NCI-H1694 (cell line): ENCODE data around the gene CD2AP.

Experiments
- DNase-seq: peaks from one replicate; lab custom pipeline; 2025; lab: John Stamatoyannopoulos, UW

Gene CD2AP

DNA sequence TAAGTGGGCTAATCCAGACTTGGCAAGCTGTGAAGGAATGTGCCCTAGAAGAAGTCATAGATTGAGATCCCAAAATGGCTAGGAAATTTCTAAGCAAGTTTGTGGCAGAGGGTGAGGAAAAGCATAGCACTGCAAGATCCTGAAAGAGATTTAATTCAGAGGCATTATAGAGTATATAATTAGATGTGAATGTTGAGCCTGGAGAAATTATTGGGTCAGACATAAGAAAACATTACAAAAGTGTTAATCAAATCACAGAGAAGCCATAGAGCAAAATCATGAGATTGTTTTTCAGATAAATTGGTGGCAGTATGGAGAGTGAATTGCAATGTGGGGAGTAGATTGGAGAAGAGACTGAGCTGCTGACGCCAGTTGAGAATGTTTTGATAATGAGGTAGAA, 90.0 kb downstream of the CD2AP start:
- DNase-seq = no peak

DNA sequence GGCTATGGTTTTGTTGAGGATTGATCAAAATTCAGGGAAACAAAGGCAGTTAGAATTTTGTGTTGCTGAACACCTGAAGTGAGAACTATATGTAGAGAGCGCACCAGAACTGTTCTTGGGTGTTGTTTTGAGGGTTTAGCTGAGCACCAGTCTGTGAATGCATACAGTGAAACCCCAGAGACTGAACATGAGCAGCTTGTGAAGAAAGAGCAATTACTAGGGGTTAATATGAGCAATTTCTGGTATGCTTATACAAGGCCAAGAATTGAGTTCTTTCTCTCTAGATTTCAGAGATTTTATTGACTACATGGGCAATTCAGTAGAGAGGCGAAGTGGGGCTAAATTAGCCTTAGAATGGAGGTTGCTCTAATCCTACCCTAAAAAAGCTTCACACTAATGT, 93.9 kb downstream of the CD2AP start:
- no peak for DNase-seq

DNA sequence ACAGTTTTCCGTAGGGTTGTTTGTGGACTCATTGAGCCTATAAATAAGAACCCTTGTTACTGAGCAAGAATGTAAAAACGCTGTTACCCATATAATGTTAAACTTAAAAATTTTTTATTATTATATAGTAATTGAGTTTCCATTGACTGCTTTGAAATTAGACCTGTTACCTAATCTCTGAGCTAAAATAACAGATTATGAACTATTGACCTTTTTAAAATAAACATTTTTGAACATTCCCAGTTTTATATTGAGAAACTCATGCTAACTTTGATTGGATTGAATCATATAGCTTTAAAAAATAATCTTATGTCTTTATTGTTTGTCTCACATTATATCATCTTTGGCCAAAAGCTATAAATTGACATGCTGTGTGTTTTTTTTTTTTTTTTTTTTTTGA, 95.5 kb downstream of the CD2AP start:
- no peak for DNase-seq

DNA sequence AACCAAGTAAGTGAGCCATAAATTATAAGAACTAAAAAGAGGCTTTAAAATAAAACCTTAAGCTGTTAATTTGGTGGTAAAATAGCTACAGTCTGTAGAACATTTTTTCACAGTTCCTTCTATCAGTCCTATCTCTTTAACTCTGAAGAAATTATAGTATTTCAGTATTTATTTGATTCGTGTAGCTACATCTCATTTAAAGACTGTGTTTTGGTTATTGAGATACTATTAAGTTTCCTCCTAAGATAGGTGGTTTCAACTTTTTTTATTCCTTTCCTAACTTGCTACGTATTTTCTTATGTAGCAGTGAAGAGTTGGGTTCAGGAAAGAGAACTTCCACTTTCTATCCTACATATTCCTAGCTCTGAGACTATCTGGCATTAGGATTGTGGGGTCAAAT, 97.2 kb downstream of the CD2AP start:
- DNase-seq = no peak

DNA sequence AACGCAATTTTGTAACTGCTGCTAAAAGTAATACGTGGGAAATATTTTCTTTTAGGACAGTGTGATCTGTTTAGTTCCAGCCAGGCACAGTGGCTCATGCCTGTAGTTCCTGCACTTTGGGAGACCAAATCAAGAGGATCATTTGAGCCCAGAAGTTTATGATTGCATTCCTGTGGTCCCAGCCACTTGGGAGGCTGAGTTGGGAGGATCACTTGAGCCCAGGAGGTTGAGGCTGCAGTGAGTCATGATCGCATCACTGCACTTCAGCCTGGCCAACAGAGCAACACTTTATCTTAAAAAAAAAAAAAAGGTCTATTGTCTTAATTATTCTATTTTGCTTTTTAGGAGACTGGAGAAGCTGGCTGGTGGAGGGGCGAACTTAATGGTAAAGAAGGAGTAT, 101.5 kb downstream of the CD2AP start:
- no peak for DNase-seq

DNA sequence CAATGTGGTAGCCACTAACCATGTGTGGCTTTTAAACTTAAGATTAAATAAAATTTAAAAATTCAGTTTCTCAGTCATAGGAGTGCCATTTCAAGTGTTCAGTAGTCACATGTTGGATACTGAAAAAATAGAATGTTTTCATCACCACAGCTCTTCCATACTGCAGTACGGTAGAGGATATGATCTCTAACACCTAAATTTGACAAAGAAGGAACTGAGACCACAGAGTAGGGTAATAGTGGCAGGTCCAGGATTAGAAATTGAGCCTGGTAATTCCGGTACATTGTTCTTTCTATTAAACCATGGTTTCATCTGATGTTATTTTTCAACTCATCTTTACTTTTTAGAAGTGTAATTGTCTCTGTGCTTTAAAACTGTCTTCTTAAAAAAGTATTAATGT, 104.0 kb downstream of the CD2AP start:
- no peak for DNase-seq

DNA sequence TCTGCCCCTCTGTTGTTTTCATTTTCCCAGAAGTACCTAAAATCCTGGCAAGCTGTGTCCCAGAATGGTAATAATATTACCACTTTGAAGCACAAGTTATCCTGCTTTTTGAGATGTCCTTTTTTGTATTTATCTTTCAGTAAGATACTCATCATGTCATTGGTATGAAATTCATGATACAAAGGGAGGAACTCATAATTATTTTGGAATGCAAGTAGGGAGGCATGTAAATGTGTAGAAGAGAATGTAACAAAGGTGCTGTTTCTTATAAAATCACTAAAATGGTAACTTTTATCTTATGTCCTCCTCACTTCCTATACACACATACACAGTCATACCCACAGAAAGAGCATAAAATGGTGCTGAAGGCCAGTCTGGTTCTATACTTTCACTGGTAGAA, 109.9 kb downstream of the CD2AP start:
- DNase-seq = no peak

DNA sequence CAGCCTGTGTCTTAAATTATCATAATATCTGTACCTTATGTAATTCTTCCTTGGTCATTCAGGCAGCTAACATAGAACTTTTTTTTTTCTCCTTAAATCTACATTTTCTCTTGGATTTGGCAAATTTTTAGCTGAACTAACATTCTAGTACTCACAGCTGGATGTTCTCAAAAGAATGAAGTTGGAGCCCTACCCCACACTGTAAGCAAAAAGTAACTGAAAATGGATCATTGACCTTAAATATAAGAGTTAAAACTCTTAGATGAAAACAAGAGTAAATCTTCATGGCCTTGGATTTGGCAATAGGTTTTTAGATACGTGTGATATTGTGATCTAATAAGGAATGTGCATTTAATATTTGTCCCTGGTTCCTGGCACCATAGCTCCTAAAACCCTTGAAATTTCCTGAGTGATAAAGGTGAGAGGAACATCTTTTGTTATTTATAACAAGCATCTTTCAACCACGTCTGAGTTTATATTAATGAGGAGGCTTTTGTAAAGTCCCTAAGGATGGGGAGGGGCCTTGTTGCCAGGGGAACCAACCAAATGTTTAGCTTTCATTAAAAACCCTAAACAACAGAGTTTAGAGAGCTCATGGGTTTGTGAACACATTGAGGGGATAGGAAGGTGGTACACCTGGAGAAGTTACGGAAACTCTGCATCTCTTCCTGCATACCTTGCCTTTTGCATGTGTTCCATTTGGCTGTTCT, 114.7 kb downstream of the CD2AP start:
- DNase-seq = no peak

DNA sequence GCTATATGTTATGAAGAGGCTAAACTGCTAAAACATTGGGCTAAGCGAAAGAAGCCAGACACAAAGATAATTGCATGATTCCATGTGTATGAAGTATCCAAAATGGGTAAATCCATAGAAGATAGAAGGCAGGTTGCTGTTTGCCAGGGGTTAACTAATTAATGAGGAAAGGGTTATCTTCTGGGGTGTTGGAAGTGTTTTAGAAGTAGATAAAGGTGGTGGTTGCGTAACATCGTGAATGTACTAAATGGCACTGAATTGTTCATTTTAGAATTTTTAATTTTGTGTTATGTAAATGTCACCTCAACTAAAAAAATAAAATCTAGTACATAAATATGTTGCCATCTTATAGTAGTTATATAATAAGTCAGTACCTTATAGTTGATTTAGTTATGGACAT, 116.4 kb downstream of the CD2AP start:
- no peak for DNase-seq

DNA sequence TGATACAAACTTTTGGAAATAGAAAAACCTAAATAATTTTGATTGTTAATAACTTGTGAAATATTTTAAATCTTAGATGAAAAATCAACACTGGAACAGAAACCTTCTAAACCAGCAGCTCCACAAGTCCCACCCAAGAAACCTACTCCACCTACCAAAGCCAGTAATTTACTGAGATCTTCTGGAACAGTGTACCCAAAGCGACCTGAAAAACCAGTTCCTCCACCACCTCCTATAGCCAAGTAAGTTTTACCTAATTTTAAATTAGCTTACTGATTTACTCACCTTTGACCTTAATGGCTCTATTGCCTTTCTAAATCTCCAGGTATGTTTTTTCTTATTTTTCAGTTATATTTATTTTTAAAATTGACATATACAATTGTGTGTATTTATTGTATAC, 118.2 kb downstream of the CD2AP start:
- DNase-seq = no peak

DNA sequence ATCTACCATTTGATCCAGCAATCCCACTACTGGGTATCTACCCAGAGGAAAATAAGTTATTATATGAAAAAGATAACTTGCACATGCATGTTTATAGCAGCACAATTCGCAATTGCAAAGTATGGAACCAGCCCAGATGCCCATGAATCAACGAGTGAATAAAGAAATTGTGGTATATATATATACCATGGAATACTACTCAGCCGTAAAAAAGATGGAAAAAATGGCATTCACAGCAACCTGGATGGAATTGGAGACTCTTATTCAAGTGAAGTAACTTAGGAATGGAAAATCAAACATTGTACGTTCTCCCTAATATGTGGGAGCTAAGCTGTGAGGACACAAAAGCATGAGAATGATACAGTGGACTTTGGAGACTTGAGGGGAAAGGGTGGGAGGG, 120.8 kb downstream of the CD2AP start:
- DNase-seq = no peak

DNA sequence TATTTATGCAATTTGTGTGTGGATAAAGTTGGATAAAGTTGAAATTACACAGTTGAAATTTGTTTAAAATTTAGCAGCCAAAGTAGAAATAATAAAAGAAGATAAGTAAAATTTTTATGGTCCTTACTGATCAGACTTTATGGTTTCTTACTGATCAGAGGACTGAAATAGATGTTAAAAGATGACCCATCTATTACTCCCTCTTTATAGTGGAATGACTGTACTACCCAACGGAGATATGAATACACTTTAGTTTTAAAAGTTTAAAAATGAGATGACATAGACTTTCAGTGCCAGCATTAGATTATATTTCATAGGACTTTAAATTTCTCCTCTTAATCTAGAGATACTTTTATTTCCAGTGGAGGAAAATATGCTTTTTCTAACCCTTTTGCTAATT, 121.9 kb downstream of the CD2AP start:
- DNase-seq = no peak

DNA sequence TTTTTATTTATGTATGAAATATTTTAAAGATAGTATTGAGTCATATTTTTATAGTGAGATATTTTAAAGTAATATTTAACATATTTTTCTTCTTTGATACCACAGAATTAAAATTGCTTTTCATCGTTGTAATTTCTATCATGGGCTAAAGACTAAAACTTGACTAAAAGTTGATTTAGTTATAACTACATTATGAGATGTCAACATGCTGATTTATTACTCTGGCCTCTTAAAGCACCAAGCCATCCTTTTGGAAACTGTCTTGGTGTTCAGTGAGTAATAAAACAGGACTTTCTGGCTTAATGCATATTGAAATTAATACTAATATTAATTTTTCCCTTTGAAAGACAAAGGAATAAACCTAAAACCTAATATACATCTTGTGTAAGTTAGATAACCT, 125.6 kb downstream of the CD2AP start:
- no peak for DNase-seq

DNA sequence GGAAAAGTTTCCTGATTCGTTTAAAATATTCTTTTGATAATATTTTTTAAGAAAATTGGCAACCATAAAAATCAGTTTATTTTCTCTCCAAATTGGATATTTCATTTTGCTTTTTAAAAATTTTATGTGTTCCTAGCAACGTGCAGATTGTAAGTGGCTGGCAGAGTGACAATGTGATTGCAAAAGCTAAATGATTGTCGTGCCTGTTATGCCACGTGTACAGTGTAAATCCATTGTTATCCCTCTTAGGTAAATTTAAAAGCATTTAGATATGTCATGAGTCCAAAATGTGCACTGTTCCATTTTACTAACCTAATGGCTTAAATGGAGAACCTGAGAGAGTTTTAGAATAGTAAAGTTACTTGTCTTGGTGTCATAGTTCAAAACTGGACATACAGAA, 126.4 kb downstream of the CD2AP start:
- no peak for DNase-seq

DNA sequence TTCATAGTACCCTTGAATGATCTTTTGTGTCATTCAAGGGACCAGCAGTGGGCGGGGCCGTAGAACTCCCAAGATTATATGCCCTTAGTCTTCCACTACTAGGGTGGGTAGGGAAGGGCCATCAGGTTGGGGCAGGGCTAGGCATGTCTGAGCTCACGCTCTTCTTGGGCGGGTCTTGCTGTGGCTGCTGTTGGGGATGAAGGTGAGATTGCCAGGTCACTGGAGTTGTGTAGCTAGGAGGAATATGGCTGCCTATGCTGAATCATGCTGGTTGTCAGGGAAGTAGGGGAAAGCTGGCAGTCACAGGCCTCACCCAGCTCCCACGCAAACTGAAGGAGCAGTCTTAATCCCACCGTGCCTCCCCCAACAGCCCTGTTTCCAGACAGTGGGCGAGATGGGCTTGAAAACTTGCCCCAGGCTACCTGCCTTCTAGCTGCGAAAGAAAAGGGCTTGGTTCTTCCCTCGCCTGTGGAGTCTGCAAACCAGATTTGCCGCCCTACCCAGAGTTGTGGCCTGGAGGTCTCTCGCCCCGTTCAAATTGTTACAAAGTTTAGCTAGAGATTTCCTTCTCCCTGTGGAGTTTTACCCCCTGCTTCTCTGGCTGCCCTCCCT, 144.4 kb downstream of the CD2AP start:
- no peak for DNase-seq

DNA sequence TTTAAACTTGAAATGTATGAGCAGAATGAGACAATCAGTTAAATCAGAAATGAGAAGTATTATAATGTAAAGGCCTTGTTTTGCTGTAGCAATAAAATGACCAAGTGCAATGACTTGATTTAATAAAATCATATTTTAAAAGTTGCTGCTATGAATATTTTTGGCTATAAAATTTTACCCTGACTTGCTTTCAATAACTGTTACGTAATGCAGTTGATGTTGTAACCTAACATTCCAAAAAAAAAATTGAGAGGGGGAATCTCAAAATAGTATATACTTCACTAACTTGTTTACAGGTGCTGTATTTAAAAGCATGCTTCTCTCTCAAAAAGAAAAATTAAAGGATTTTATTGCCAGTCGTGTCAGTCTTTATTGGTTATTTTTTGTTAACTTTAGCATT, 149.2 kb downstream of the CD2AP start:
- DNase-seq = no peak

DNA sequence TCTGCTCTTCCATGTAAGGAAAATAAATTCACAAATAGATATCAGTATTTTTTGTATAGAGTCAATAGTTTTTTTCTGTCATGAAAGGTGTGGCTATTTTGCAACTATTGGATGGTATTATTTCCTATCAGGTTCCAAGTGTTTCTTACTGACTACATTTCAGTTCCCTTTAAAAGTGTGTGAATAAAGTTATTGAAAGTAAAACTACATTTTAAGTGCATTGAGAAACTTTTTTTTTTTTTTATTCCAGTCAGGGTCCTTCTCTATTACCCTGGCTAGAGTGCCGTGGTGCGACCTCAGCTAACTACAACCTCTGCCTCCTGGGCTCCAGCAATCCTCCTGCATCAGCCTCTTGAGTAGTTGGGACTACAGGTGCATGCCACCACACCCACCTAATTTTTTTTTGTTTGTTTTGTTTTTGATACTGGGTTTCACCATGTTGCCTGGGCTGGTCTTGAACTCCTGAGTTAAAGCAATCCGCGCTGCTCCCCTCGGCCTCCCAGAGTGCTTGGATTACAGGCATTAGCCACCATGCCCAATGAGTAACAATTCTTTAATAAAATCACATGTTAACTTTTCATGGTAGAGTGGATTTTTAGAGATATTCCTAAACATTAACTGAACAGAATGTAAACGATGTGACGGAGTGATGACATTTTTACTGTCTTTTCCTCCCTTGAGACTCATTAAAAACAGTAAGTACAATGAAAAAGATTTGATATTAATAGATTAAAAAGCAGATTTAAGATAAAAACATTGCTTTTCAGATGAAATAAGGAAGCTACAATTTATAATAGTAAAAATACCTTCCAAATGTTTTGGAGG, 151.1 kb downstream of the CD2AP start:
- no peak for DNase-seq

DNA sequence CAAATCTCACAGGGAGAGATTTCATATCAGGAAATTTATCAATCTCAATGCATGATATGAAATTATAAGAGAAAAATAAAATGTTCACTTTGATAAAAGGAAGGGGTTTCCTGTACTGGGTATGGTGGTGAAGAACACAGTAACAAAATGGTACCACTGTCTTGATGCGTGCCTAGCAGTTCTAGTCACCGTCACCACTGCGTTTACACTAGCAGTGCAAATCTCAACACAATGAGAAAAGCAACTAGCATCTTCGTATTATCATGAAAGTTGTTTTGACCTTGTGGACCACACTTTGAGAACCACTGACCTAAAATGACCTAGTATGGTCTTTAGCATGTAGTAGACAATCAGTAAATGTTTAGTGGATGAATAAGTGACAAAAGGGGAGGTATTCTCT, 152.4 kb downstream of the CD2AP start:
- DNase-seq = no peak

DNA sequence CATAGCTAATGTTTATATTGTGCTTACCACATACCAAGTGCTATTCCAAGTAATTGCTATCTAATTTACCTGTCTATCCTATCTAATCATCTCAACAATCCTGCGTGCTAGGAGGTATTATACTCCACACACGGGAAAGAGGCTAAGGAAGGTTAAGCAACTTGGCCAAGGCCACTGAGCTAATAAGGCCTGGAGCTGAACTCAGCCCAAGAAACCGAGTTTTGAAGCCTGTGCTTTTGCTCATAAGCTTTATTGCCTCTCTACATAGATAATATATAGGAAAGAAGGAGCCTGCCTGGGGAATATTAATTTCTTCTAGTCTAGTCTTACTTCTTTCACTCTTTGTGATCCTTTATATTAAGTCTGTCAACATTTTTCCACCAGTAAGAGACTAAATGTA, 153.0 kb downstream of the CD2AP start:
- DNase-seq = no peak

DNA sequence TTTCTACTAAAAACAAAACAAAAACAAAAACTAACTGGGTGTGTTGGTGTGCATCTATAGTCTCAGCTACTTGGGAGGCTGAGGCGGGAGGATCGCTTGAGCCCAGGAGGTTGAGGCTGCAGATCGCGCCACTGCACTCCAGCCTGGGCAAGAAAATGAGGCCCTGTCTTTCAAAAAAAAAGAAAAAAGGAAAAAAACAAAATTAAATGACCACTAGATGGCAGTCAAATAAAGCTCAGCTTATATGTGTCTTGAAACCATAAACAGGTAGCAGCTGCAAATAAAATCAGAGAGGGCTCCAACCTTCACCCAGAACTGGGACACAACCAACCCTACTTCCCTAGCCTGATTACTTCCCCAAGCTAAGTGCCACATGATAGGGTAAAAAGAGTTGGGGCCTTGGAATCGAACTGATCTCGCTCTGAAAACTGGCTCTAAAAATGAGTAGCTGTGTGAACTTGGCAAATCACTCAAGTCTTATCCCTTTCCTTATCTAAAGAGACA, 153.7 kb downstream of the CD2AP start:
- peak; percentile 74 for DNase-seq

DNA sequence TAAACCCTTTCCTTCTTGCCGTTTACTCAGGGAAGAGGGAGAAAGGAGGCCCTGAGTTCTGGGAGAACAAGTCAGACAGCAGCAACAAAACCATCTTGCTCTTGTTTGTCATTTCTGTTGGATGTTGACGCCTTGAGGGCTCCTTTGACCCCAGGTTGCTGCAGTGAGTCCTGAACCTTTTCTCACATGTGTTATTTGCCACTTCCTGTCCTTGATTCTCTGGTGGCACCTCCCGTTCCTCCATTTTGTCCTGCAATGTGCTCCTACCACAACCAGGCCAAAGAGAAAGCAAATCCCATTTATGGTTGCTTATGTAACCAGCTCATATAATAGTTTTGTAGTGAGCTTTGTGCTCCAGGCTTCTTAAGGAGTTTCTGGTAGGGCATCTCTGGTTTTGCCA, 154.2 kb downstream of the CD2AP start:
- no peak for DNase-seq

DNA sequence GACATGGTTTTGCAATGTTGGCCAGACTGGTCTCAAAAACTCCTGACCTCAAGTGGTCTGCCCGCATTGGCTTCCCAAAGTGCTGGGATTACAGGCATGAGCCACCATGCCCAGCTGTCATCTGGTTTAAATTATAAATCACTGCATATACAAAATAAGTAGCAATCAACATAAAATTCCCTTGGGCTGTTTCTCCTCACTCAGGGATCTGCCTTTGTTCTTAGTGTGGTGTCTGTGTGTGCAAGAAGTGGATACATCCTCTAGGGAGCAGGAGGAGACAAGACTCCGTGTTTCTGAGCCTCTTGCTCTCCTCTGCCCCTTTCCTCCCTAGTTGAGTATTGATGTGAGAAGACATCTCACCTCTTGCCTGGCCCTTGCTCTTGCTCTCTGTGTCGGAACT, 155.6 kb downstream of the CD2AP start:
- DNase-seq = no peak
